Neural cell (in vitro differentiated cells): ENCODE data around the gene RNF213. TPM values are rescaled to one million over a fixed set of nuclear protein-coding genes. Genes with fewer than 3 reads are reported as not detected.

Experiments
- H2AFZ ChIP-seq: fragments of 200-600, 300-800 bp; sonication (generic), shearing (Covaris generic); 2 replicates; pipeline ENCODE4 v1.6.0; 2014; ENCODE audit warnings: low read depth, mild to moderate bottlenecking, antibody characterized with exemption, low read length, moderate library complexity
- H3F3A ChIP-seq: fragments of 200-600 bp; shearing (Covaris generic); 2 replicates; pipeline ENCODE4 v1.6.1; 2016; ENCODE audit warnings: mild to moderate bottlenecking, moderate library complexity, mixed read lengths, antibody characterized with exemption, low read length; ENCODE audit not compliant: insufficient read depth, poor library complexity, severe bottlenecking
- H3K27ac ChIP-seq: fragments of 200-600, 300-800 bp; sonication (generic), shearing (Covaris generic); 2 replicates; pipeline ENCODE4 v1.5.1; 2014; ENCODE audit warnings: mild to moderate bottlenecking, low read length, moderate library complexity
- H3K27me3 ChIP-seq: fragments of 300-800, 200-600 bp; sonication (generic), shearing (Covaris generic); 2 replicates; pipeline ENCODE4 v1.6.0; 2014; ENCODE audit warnings: mild to moderate bottlenecking, low read depth, low read length, moderate library complexity; ENCODE audit not compliant: insufficient read depth
- H3K36me3 ChIP-seq: fragments of 300-800, 200-600 bp; sonication (generic), shearing (Covaris generic); 2 replicates; pipeline ENCODE4 v1.5.1; 2014; ENCODE audit warnings: mild to moderate bottlenecking, antibody characterized with exemption, low read length, moderate library complexity; ENCODE audit not compliant: insufficient read depth
- H3K4me2 ChIP-seq: fragments of 300-800, 200-600 bp; sonication (generic), shearing (Covaris generic); 2 replicates; pipeline ENCODE4 v1.6.0; 2014; ENCODE audit warnings: mild to moderate bottlenecking, low read length
- H3K4me3 ChIP-seq: fragments of 300-800, 200-600 bp; sonication (generic), shearing (Covaris generic); 2 replicates; pipeline ENCODE4 v1.5.1; 2014; ENCODE audit warnings: mild to moderate bottlenecking, low read length, moderate library complexity
- H3K79me2 ChIP-seq: fragments of 200-600 bp; shearing (Covaris generic); replicated peaks from 2 replicates; pipeline ENCODE4 v1.6.0; 2014; ENCODE audit warnings: mild to moderate bottlenecking, low read length, moderate library complexity; ENCODE audit not compliant: insufficient read depth
- H3K9ac ChIP-seq: fragments of 300-800, 200-600 bp; sonication (generic), shearing (Covaris generic); 2 replicates; pipeline ENCODE4 v1.6.1; 2016; ENCODE audit warnings: mild to moderate bottlenecking, low read length, mixed read lengths
- H3K9me2 ChIP-seq: fragments of 200-600 bp; shearing (Covaris generic); 2 replicates; pipeline ENCODE4 v1.6.1; 2016; ENCODE audit warnings: mild to moderate bottlenecking, low read length, mixed read lengths; ENCODE audit not compliant: insufficient read depth
- H3K9me3 ChIP-seq: fragments of 200-600, 300-800 bp; sonication (generic), shearing (Covaris generic); 2 replicates; pipeline ENCODE4 v1.6.1; 2016; ENCODE audit warnings: mild to moderate bottlenecking, mixed run types, low read length, moderate library complexity, mixed read lengths
- H4K20me1 ChIP-seq: fragments of 200-600 bp; shearing (Covaris generic); 2 replicates; pipeline ENCODE4 v1.6.1; 2016; ENCODE audit warnings: mild to moderate bottlenecking, mixed run types; ENCODE audit not compliant: insufficient read depth
- EP300 ChIP-seq: fragments of 450-650 bp; conservative IDR thresholded peaks from 2 replicates; pipeline ENCODE4 v1.6.1; 2014; ENCODE audit warnings: antibody characterized with exemption, mild to moderate bottlenecking, moderate library complexity; ENCODE audit not compliant: poor library complexity, severe bottlenecking
- EZH2 ChIP-seq: fragments of 200-600, 300-800 bp; shearing (Covaris generic), sonication (generic); IDR thresholded peaks from 2 replicates; pipeline ENCODE4 v1.6.1; 2014; ENCODE audit warnings: antibody characterized with exemption, low read length, borderline replicate concordance, mild to moderate bottlenecking; ENCODE audit not compliant: insufficient read depth, poor library complexity, severe bottlenecking
- MXI1 ChIP-seq: fragments of 450-650 bp; conservative IDR thresholded peaks from 2 replicates; pipeline ENCODE4 v1.6.1; 2014; ENCODE audit warnings: antibody characterized with exemption, mild to moderate bottlenecking; ENCODE audit not compliant: poor library complexity, severe bottlenecking
- POLR2AphosphoS5 ChIP-seq: IDR thresholded peaks from 2 replicates; pipeline ENCODE4 v1.6.1; 2012
- RAD21 ChIP-seq: fragments of 450-650 bp; conservative IDR thresholded peaks from 2 replicates; pipeline ENCODE4 v1.6.1; 2014; ENCODE audit warnings: antibody characterized with exemption, mild to moderate bottlenecking, moderate library complexity
- SMC3 ChIP-seq: fragments of 450-650 bp; conservative IDR thresholded peaks from 2 replicates; pipeline ENCODE4 v1.6.1; 2014; ENCODE audit warnings: antibody characterized with exemption, mild to moderate bottlenecking, moderate library complexity; ENCODE audit not compliant: poor library complexity
- TAF1 ChIP-seq: IDR thresholded peaks from 2 replicates; pipeline ENCODE4 v1.6.1; 2012; ENCODE audit warnings: low read depth
- polyA plus RNA-seq: library from polyadenylated mRNA; depleted of rRNA; stranded (reverse); fragments of >200 nt; gene quantifications from 2 replicates; pipeline ENCODE4 v1.2.3, GENCODE V29; 2014
- TF ChIP-seq, protein P1 (sequence below): fragments of 450-650 bp; IDR thresholded peaks from 2 replicates; pipeline ENCODE4 v1.5.1; 2014; ENCODE audit warnings: antibody characterized with exemption, mild to moderate bottlenecking, moderate library complexity; ENCODE audit not compliant: poor library complexity, severe bottlenecking
- TF ChIP-seq, protein P2 (sequence below): IDR thresholded peaks from 2 replicates; pipeline ENCODE4 v1.6.1; 2012; ENCODE audit warnings: borderline replicate concordance

The RNF213 gene
- polyA plus RNA-seq, 1 donor from 2014 or later: 1.5 TPM

DNA sequence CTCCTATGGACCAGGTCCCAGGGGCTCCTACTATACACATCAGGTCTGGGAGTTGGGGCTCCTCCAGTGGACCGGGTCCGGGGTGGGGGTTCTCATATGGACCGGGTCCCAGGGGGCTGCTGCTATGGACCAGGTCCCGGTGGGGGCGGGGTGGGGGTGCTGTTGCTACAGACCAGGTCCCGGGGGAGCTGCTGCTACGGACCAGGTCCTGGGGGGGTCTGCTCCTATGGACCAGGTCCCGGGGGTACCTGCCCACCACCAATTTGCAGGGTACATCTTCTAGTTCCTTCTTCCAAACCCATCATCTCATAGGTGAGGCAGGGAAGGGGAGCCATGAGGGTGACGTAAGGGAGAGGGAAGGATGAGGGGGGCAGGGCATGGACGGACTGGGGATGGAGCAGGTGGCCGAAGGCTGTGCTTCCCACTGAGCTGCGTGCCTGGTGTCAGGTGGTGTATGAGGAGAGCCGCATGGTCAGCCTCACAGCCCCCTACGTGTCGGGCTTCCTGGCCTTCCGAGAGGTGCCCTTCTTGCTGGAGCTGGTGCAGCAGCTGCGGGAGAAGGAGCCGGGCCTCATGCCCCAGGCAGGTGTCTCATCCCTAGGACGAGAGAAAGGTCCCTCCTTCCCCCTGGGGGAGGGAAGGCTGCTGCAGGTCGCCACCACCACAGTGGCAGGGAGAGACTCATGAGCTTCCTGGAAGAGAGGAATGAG, 160.9 kb downstream of the RNF213 start:
- H3K9ac ChIP-seq: no peak overlapping the region
- H3K36me3 ChIP-seq: no peaks in the 10 kb centered on the region
- no peaks in the 10 kb centered on the region for H4K20me1 ChIP-seq
- H3K9me2 ChIP-seq: no peaks in the 10 kb centered on the region
- H3K27me3 ChIP-seq: no peaks in the 10 kb centered on the region
- H3K27ac ChIP-seq: no peak overlapping the region
- no peak overlapping the region for H2AFZ ChIP-seq
- H3K4me3 ChIP-seq: no peak overlapping the region
- H3K9me3 ChIP-seq: no peaks in the 10 kb centered on the region
- H3K4me2 ChIP-seq: no peak overlapping the region
- H3F3A ChIP-seq: no peaks in the 10 kb centered on the region
- peaks cover 8% of the 10 kb centered on the region for H3K79me2 ChIP-seq
- TF ChIP-seq TAF1: no peak
- no peak for TF ChIP-seq POLR2AphosphoS5
- no peak for TF ChIP-seq RAD21
- no peak for TF ChIP-seq EZH2
- TF ChIP-seq, protein P1, sequence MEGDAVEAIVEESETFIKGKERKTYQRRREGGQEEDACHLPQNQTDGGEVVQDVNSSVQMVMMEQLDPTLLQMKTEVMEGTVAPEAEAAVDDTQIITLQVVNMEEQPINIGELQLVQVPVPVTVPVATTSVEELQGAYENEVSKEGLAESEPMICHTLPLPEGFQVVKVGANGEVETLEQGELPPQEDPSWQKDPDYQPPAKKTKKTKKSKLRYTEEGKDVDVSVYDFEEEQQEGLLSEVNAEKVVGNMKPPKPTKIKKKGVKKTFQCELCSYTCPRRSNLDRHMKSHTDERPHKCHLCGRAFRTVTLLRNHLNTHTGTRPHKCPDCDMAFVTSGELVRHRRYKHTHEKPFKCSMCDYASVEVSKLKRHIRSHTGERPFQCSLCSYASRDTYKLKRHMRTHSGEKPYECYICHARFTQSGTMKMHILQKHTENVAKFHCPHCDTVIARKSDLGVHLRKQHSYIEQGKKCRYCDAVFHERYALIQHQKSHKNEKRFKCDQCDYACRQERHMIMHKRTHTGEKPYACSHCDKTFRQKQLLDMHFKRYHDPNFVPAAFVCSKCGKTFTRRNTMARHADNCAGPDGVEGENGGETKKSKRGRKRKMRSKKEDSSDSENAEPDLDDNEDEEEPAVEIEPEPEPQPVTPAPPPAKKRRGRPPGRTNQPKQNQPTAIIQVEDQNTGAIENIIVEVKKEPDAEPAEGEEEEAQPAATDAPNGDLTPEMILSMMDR: no peak
- TF ChIP-seq SMC3: no peak
- no peak for TF ChIP-seq MXI1
- TF ChIP-seq, protein P2, sequence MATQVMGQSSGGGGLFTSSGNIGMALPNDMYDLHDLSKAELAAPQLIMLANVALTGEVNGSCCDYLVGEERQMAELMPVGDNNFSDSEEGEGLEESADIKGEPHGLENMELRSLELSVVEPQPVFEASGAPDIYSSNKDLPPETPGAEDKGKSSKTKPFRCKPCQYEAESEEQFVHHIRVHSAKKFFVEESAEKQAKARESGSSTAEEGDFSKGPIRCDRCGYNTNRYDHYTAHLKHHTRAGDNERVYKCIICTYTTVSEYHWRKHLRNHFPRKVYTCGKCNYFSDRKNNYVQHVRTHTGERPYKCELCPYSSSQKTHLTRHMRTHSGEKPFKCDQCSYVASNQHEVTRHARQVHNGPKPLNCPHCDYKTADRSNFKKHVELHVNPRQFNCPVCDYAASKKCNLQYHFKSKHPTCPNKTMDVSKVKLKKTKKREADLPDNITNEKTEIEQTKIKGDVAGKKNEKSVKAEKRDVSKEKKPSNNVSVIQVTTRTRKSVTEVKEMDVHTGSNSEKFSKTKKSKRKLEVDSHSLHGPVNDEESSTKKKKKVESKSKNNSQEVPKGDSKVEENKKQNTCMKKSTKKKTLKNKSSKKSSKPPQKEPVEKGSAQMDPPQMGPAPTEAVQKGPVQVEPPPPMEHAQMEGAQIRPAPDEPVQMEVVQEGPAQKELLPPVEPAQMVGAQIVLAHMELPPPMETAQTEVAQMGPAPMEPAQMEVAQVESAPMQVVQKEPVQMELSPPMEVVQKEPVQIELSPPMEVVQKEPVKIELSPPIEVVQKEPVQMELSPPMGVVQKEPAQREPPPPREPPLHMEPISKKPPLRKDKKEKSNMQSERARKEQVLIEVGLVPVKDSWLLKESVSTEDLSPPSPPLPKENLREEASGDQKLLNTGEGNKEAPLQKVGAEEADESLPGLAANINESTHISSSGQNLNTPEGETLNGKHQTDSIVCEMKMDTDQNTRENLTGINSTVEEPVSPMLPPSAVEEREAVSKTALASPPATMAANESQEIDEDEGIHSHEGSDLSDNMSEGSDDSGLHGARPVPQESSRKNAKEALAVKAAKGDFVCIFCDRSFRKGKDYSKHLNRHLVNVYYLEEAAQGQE: no peak
- no peak for TF ChIP-seq EP300

DNA sequence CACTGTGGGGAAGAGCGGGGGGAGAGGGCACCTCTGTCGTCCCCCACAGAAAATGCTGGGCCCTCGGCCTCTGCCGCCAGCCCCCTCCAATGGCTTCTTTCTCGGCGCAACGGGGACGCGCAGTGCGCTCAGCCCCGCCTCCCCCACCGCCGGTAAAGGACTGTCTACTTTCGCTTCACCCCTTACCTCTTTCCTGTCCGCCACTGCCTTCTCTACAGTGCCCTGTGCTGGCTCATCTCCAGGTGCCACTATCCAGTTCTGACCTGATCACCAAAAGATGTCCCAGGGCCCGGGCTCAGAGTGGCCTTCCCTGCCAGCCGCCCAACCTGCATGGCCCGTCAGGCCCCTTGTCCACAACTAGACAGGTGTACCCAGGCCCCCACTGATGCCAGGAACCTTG, 161.6 kb downstream of the RNF213 start:
- H3K9me3 ChIP-seq: no peaks in the 10 kb centered on the region
- H3K4me2 ChIP-seq: no peak overlapping the region
- H3K4me3 ChIP-seq: no peak overlapping the region
- no peak overlapping the region for H2AFZ ChIP-seq
- H3K27me3 ChIP-seq: no peaks in the 10 kb centered on the region
- no peaks in the 10 kb centered on the region for H3K9me2 ChIP-seq
- no peak overlapping the region for H3K9ac ChIP-seq
- H3F3A ChIP-seq: no peaks in the 10 kb centered on the region
- H3K27ac ChIP-seq: no peak overlapping the region
- H3K36me3 ChIP-seq: no peaks in the 10 kb centered on the region
- TF ChIP-seq EP300: no peak
- TF ChIP-seq MXI1: no peak
- TF ChIP-seq, protein P2: no peak
- no peak for TF ChIP-seq RAD21
- no peak for TF ChIP-seq SMC3
- no peak for TF ChIP-seq POLR2AphosphoS5
- TF ChIP-seq EZH2: no peak
- no peak for TF ChIP-seq TAF1
- TF ChIP-seq, protein P1: no peak
- peaks cover under 1% of the 10 kb centered on the region for H3K79me2 ChIP-seq
- H4K20me1 ChIP-seq: no peaks in the 10 kb centered on the region
